Astrocyte (in vitro differentiated cells and primary cell): ENCODE results near the gene ZEB1. TPM values are rescaled to one million over a fixed set of nuclear protein-coding genes. Genes with fewer than 3 reads are reported as not detected.

Source experiments
- DNase-seq: peaks from one replicate; pipeline ENCODE4 v3.0.0-alpha.2; 2010; ENCODE audit warnings: low read depth
- FAIRE-seq: peaks from 2 replicates; lab custom pipeline; 2011; peaks lifted over from hg19 to GRCh38; lab: Jason Lieb, UNC
- H2AFZ ChIP-seq: 2 replicates; pipeline ENCODE4 v1.6.0; 2012; ENCODE audit warnings: low read depth, low read length, inconsistent platforms
- H3K27ac ChIP-seq: 2 replicates; pipeline ENCODE4 v1.5.1; 2011; ENCODE audit warnings: low read depth, low read length, inconsistent platforms
- H3K27me3 ChIP-seq: 2 replicates; pipeline ENCODE4 v1.6.0; 2011; ENCODE audit warnings: low read length, inconsistent platforms; ENCODE audit not compliant: insufficient read depth
- H3K36me3 ChIP-seq: 2 replicates; pipeline ENCODE4 v1.5.1; 2011; ENCODE audit warnings: low read length, inconsistent platforms; ENCODE audit not compliant: insufficient read depth
- H3K4me1 ChIP-seq: 2 replicates; pipeline ENCODE4 v1.5.1; 2011; ENCODE audit warnings: low read length, inconsistent platforms; ENCODE audit not compliant: insufficient read depth
- H3K4me2 ChIP-seq: 2 replicates; pipeline ENCODE4 v1.6.0; 2012; ENCODE audit warnings: low read length, inconsistent platforms
- H3K4me3 ChIP-seq: 2 replicates; pipeline ENCODE4 v1.5.1; 2011; ENCODE audit warnings: low read depth, mild to moderate bottlenecking, low read length, inconsistent platforms; ENCODE audit not compliant: insufficient read depth
- H3K79me2 ChIP-seq: 2 replicates; pipeline ENCODE4 v1.6.0; 2012; ENCODE audit warnings: mild to moderate bottlenecking, low read length, inconsistent platforms; ENCODE audit not compliant: insufficient read depth
- H3K9ac ChIP-seq: 2 replicates; pipeline ENCODE4 v1.6.0; 2012; ENCODE audit warnings: mild to moderate bottlenecking, low read length, inconsistent platforms
- H3K9me3 ChIP-seq: 2 replicates; pipeline ENCODE4 v1.5.1; 2012; ENCODE audit warnings: low read depth, mild to moderate bottlenecking, low read length, inconsistent platforms; ENCODE audit not compliant: insufficient read depth
- H4K20me1 ChIP-seq: 2 replicates; pipeline ENCODE4 v1.6.0; 2012; ENCODE audit warnings: low read length, inconsistent platforms; ENCODE audit not compliant: insufficient read depth
- H3K27ac Mint-ChIP-seq: one replicate; pipeline ENCODE4 v1.8.0; 2021; ENCODE audit warnings: mild to moderate bottlenecking, mixed read lengths; ENCODE audit not compliant: unreplicated experiment
- H3K27me3 Mint-ChIP-seq: one replicate; pipeline ENCODE4 v1.8.0; 2021; ENCODE audit warnings: low read depth, mixed read lengths; ENCODE audit not compliant: unreplicated experiment
- H3K36me3 Mint-ChIP-seq: one replicate; pipeline ENCODE4 v1.8.0; 2021; ENCODE audit warnings: low read depth, mixed read lengths; ENCODE audit not compliant: unreplicated experiment
- H3K4me1 Mint-ChIP-seq: one replicate; pipeline ENCODE4 v1.8.0; 2021; ENCODE audit warnings: low read depth, mixed read lengths; ENCODE audit not compliant: unreplicated experiment
- H3K4me3 Mint-ChIP-seq: one replicate; pipeline ENCODE4 v1.8.0; 2021; ENCODE audit warnings: mild to moderate bottlenecking, moderate library complexity, mixed read lengths; ENCODE audit not compliant: unreplicated experiment
- H3K9me3 Mint-ChIP-seq: one replicate; pipeline ENCODE4 v1.8.0; 2021; ENCODE audit warnings: mild to moderate bottlenecking, mixed read lengths; ENCODE audit not compliant: unreplicated experiment
- CTCF ChIP-seq: IDR thresholded peaks from 2 replicates; pipeline ENCODE4 v1.5.1; 2011; ENCODE audit warnings: low read depth, mild to moderate bottlenecking, inconsistent platforms, low read length, moderate library complexity; ENCODE audit not compliant: insufficient read depth
- EZH2 ChIP-seq: IDR thresholded peaks from 2 replicates; pipeline ENCODE4 v1.6.1; 2012; ENCODE audit warnings: mild to moderate bottlenecking, low read length, inconsistent platforms; ENCODE audit not compliant: insufficient read depth
- total RNA-seq: library from RNA; stranded (reverse); gene quantifications from 2 replicates; pipeline ENCODE4 v1.2.1, GENCODE V29; 2021

Gene ZEB1
- total RNA-seq, 1 donor from 2014 or later, result 37.2 TPM

- no peak overlapping the region for H3K27ac ChIP-seq
- peaks cover 3% of the 10 kb centered on the region for H3K36me3 Mint-ChIP-seq
- H3K79me2 ChIP-seq, result peaks cover 90% of the 10 kb centered on the region
- H3K4me2 ChIP-seq, result no peak overlapping the region
- TF ChIP-seq EZH2, result no peak
- TF ChIP-seq CTCF, result no peak
- H3K36me3 ChIP-seq, result peaks cover 11% of the 10 kb centered on the region
- H3K4me3 Mint-ChIP-seq, result no peak overlapping the region
- no peaks in the 10 kb centered on the region for H3K4me1 ChIP-seq
- DNase-seq (no peak), FAIRE-seq (no peak)
- no peak overlapping the region for H3K27ac Mint-ChIP-seq
- H3K4me3 ChIP-seq, result no peak overlapping the region
- no peak overlapping the region for H3K9ac ChIP-seq
- H2AFZ ChIP-seq, result no peak overlapping the region
- H4K20me1 ChIP-seq, result peaks cover 34% of the 10 kb centered on the region
- no peaks in the 10 kb centered on the region for H3K27me3 Mint-ChIP-seq
- no peaks in the 10 kb centered on the region for H3K9me3 Mint-ChIP-seq
- no peaks in the 10 kb centered on the region for H3K9me3 ChIP-seq
- no peaks in the 10 kb centered on the region for H3K4me1 Mint-ChIP-seq
- no peaks in the 10 kb centered on the region for H3K27me3 ChIP-seq
Measured at GRCh38 chr10:31393844-31394243, 74.8 kb downstream of the ZEB1 start.

- Histone ChIP-seq H3K9me3 (no peaks in the 10 kb centered on the region), H3K36me3 (peaks cover 8% of the 10 kb centered on the region), H2AFZ (no peak overlapping the region), H4K20me1 (peaks cover 42% of the 10 kb centered on the region), H3K79me2 (peaks cover 91% of the 10 kb centered on the region), H3K4me3 (no peak overlapping the region), H3K27ac (no peak overlapping the region), H3K27me3 (no peaks in the 10 kb centered on the region), H3K4me2 (no peak overlapping the region), H3K9ac (no peak overlapping the region), H3K4me1 (no peaks in the 10 kb centered on the region)
- H3K36me3 Mint-ChIP-seq, result peaks cover 2% of the 10 kb centered on the region
- H3K27ac Mint-ChIP-seq, result no peak overlapping the region
- H3K4me3 Mint-ChIP-seq, result no peak overlapping the region
- no peaks in the 10 kb centered on the region for H3K9me3 Mint-ChIP-seq
- no peak for FAIRE-seq
- H3K27me3 Mint-ChIP-seq, result no peaks in the 10 kb centered on the region
- no peak for TF ChIP-seq EZH2
- TF ChIP-seq CTCF, result no peak
- DNase-seq, result no peak
- peaks cover 6% of the 10 kb centered on the region for H3K4me1 Mint-ChIP-seq
Measured at GRCh38 chr10:31395695-31396094, 76.7 kb downstream of the ZEB1 start.

- Histone ChIP-seq H3K4me2 (no peak overlapping the region), H3K4me1 (no peaks in the 10 kb centered on the region), H3K79me2 (peaks cover 91% of the 10 kb centered on the region), H4K20me1 (peaks cover 40% of the 10 kb centered on the region), H3K27me3 (no peaks in the 10 kb centered on the region), H3K9ac (no peak overlapping the region), H3K36me3 (peaks cover 6% of the 10 kb centered on the region), H3K4me3 (no peak overlapping the region), H3K27ac (no peak overlapping the region), H3K9me3 (no peaks in the 10 kb centered on the region), H2AFZ (no peak overlapping the region)
- H3K4me3 Mint-ChIP-seq, result no peak overlapping the region
- no peak for TF ChIP-seq EZH2
- TF ChIP-seq CTCF, result no peak
- peaks cover 6% of the 10 kb centered on the region for H3K4me1 Mint-ChIP-seq
- H3K27me3 Mint-ChIP-seq, result no peaks in the 10 kb centered on the region
- no peaks in the 10 kb centered on the region for H3K36me3 Mint-ChIP-seq
- FAIRE-seq (no peak), DNase-seq (no peak)
- H3K9me3 Mint-ChIP-seq, result no peaks in the 10 kb centered on the region
- no peak overlapping the region for H3K27ac Mint-ChIP-seq
Measured at GRCh38 chr10:31396376-31396775, 77.4 kb downstream of the ZEB1 start.
